GM12878 (cell line): Measurements from ENCODE around the gene MEAK7. TPM values are rescaled to one million over a fixed set of nuclear protein-coding genes. Genes with fewer than 3 reads are reported as not detected.

ENCODE experiments used
- CREM ChIP-seq: IDR thresholded peaks from 2 replicates; pipeline ENCODE4 v1.6.1; 2014; ENCODE audit warnings: antibody characterized with exemption, low read depth
- EZH2 ChIP-seq: IDR thresholded peaks from 2 replicates; pipeline ENCODE4 v1.6.1; 2012; ENCODE audit warnings: low read depth, mild to moderate bottlenecking, control low read depth, inconsistent platforms, low read length, borderline replicate concordance; ENCODE audit not compliant: control insufficient read depth
- GATAD2B ChIP-seq: fragments of 450-650 bp; conservative IDR thresholded peaks from 2 replicates; pipeline ENCODE4 v1.6.1; 2017; ENCODE audit warnings: low read depth, mild to moderate bottlenecking, moderate library complexity
- HCFC1 ChIP-seq: fragments of 150-350 bp; IDR thresholded peaks from 2 replicates; pipeline ENCODE4 v1.6.1; 2014; ENCODE audit warnings: low read length
- HDAC2 ChIP-seq: fragments of 200-600 bp; sonication (generic); IDR thresholded peaks from 2 replicates; pipeline ENCODE4 v1.6.1; 2017
- KAT2A ChIP-seq: conservative IDR thresholded peaks from 2 replicates; pipeline ENCODE4 v1.6.1; 2011; ENCODE audit warnings: low read depth, low read length; ENCODE audit not compliant: control insufficient read depth
- NFIC ChIP-seq: IDR thresholded peaks from 2 replicates; pipeline ENCODE4 v1.6.1; 2012; ENCODE audit warnings: low read depth, mild to moderate bottlenecking, inconsistent platforms, low read length, moderate library complexity
- NFYA ChIP-seq: IDR thresholded peaks from 2 replicates; pipeline ENCODE4 v1.6.1; 2011; ENCODE audit warnings: low read depth, mild to moderate bottlenecking, low read length, improper control_type of control experiment, borderline replicate concordance
- POLR2AphosphoS5 ChIP-seq: IDR thresholded peaks from 2 replicates; pipeline ENCODE4 v1.6.1; 2011; ENCODE audit warnings: mild to moderate bottlenecking, low read length, inconsistent platforms
- SREBF2 ChIP-seq: IDR thresholded peaks from 2 replicates; pipeline ENCODE4 v1.6.1; 2012; ENCODE audit warnings: mild to moderate bottlenecking, low read length
- YY1 ChIP-seq: IDR thresholded peaks from 2 replicates; pipeline ENCODE4 v1.6.1; 2011; ENCODE audit warnings: low read depth, mild to moderate bottlenecking, low read length
- ZNF274 ChIP-seq: IDR thresholded peaks from one replicate; pipeline ENCODE4 v1.8.0; 2011; ENCODE audit not compliant: insufficient read length, insufficient read depth
- ZSCAN29 ChIP-seq: fragments of 450-650 bp; IDR thresholded peaks from 2 replicates; pipeline ENCODE4 v1.6.1; 2017; ENCODE audit warnings: mild to moderate bottlenecking, moderate library complexity
- polyA plus RNA-seq, 11 experiments: library from polyadenylated mRNA; depleted of rRNA in 4 of 11; unstranded in 6 of 11; stranded (reverse) in 5 of 11; fragments of >200 nt; fragmentation: Nextera tagmentation in 4 of 11; fragmentation: Illumina TruSeq in 1 of 11; extraction: Ambion mirVana in 4 of 11; extraction: Trizol in 1 of 11; gene quantifications; 1 replicate in 1 of 11; 2 replicates in 10 of 11; pipeline versions ENCODE4 v1.2.1 to v1.2.3, GENCODE V29; 2011 to 2016; ENCODE audit warnings: inconsistent platforms in 2 of 11, missing spikeins in 2 of 11, low read depth in 1 of 11
- total RNA-seq, 4 experiments: library from RNA; depleted of rRNA in 3 of 4; stranded (reverse); fragments of >200 nt in 3 of 4; fragmentation: Illumina TruSeq in 1 of 4; extraction: Trizol in 1 of 4; gene quantifications; 2 replicates each; pipeline versions ENCODE4 v1.2.1 to v1.2.3, GENCODE V29; 2013 to 2021
- TF ChIP-seq, protein P1 (sequence below): IDR thresholded peaks from 2 replicates; pipeline ENCODE4 v1.6.1; 2012; ENCODE audit warnings: low read length, inconsistent platforms
- TF ChIP-seq, protein P2 (sequence below): fragments of 450-650 bp; formaldehyde crosslinking; IDR thresholded peaks from 2 replicates; pipeline ENCODE4 v1.4.0; 2022; ENCODE audit warnings: mild to moderate bottlenecking, moderate library complexity
- TF ChIP-seq, protein P3 (sequence below): fragments of 450-650 bp; conservative IDR thresholded peaks from 2 replicates; pipeline ENCODE4 v1.6.1; 2017; ENCODE audit warnings: mild to moderate bottlenecking, moderate library complexity

Gene MEAK7
- total and polyA plus RNA-seq, 10 of the 15 experiments (the other 5 are each of a cell fraction or from before 2014, with no cell fraction given): 1.4 to 11.9 (median 6.4) TPM

DNA sequence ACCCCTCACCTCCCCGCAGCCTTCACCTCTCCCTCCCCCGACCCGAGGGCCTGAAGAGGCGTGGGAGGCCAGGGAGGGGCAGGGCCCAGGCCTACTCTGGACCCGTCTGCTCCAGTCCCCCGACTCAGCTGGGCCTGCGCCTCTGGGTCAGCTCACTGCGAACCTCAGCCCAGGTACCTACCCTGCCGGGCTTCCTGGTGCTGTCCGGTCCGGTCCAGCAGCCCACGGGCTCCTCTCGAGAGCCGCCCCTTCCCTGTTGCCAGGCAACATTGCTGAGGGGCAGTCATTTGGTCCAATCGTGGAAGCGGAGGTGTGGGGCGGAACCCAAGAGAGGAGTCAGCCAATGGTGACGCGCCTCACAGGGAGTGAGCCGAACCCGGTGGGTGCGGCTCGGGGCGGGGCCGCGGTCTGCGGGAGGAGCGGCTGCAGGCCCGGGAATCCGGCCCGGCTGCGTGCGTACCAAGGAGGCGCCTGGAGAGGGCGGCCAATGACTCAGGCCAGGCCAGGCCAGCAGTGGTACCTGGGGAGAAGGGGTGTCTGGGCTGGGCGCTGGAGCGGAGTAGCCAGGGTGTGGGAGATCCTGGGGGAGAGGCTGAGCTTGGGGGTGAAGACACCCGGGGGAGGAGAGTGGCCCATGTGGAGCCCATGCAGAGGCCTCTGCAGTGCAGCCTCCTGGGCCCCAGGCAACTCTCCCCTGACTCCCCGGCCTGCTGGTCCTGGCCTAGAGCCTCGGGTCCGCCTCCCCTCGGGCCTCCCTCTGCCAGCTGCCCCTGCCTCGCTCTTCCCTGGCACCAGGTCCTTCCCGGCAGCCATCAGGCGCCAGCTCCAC, at the start of gene MEAK7 (continued):
- TF ChIP-seq SREBF2 (no peak), NFYA (no peak; the same call in 1 of the 2 replicates), NFIC (no peak), GATAD2B (peak; percentile 76; the same call in 1 of the 2 replicates), YY1 (no peak), ZNF274 (no peak), ZSCAN29 (no peak), EZH2 (no peak), KAT2A (no peak), HCFC1 (no peak), HDAC2 (no peak), POLR2AphosphoS5 (peak; percentile 57; the same call in 1 of the 2 replicates), CREM (peak; percentile 42; the same call in 1 of the 2 replicates)
- TF ChIP-seq, protein P1, sequence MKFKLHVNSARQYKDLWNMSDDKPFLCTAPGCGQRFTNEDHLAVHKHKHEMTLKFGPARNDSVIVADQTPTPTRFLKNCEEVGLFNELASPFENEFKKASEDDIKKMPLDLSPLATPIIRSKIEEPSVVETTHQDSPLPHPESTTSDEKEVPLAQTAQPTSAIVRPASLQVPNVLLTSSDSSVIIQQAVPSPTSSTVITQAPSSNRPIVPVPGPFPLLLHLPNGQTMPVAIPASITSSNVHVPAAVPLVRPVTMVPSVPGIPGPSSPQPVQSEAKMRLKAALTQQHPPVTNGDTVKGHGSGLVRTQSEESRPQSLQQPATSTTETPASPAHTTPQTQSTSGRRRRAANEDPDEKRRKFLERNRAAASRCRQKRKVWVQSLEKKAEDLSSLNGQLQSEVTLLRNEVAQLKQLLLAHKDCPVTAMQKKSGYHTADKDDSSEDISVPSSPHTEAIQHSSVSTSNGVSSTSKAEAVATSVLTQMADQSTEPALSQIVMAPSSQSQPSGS: no peak
- TF ChIP-seq, protein P2, sequence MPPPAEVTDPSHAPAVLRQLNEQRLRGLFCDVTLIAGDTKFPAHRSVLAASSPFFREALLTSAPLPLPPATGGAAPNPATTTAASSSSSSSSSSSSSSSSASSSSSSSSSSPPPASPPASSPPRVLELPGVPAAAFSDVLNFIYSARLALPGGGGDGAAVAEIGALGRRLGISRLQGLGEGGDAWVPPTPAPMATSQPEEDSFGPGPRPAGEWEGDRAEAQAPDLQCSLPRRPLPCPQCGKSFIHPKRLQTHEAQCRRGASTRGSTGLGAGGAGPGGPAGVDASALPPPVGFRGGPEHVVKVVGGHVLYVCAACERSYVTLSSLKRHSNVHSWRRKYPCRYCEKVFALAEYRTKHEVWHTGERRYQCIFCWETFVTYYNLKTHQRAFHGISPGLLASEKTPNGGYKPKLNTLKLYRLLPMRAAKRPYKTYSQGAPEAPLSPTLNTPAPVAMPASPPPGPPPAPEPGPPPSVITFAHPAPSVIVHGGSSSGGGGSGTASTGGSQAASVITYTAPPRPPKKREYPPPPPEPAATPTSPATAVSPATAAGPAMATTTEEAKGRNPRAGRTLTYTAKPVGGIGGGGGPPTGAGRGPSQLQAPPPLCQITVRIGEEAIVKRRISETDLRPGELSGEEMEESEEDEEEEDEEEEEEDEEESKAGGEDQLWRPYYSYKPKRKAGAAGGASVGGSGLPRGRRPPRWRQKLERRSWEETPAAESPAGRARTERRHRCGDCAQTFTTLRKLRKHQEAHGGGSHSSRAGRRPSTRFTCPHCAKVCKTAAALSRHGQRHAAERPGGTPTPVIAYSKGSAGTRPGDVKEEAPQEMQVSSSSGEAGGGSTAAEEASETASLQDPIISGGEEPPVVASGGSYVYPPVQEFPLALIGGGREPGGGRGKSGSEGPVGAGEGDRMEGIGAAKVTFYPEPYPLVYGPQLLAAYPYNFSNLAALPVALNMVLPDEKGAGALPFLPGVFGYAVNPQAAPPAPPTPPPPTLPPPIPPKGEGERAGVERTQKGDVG (CRISPR knock-in tag): no peak
- TF ChIP-seq, protein P3, sequence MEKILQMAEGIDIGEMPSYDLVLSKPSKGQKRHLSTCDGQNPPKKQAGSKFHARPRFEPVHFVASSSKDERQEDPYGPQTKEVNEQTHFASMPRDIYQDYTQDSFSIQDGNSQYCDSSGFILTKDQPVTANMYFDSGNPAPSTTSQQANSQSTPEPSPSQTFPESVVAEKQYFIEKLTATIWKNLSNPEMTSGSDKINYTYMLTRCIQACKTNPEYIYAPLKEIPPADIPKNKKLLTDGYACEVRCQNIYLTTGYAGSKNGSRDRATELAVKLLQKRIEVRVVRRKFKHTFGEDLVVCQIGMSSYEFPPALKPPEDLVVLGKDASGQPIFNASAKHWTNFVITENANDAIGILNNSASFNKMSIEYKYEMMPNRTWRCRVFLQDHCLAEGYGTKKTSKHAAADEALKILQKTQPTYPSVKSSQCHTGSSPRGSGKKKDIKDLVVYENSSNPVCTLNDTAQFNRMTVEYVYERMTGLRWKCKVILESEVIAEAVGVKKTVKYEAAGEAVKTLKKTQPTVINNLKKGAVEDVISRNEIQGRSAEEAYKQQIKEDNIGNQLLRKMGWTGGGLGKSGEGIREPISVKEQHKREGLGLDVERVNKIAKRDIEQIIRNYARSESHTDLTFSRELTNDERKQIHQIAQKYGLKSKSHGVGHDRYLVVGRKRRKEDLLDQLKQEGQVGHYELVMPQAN: peak; percentile 81; the same call in 1 of the 2 replicates
